ENCODE results near the gene ANKRD33. TPM values are rescaled to one million over a fixed set of nuclear protein-coding genes. Genes with fewer than 3 reads are reported as not detected.

ANKRD33 gene
- total RNA-seq, 2 donors from 2014 or later, result not detected

- Histone ChIP-seq H3K27ac (no peak overlapping the region), H3K9me3 (no peaks in the 10 kb centered on the region), H3K36me3 (no peaks in the 10 kb centered on the region), H3K27me3 (replicated peaks; ENCODE audit: insufficient read depth) (no peaks in the 10 kb centered on the region), H3K4me1 (ENCODE audit: control insufficient read depth in 1 of 2, low read depth in 2 of 2) (peaks cover 10 to 19% of the 10 kb centered on the region in 2 donors), H3K4me3 (no peak overlapping the region)
- ATAC-seq (ENCODE audit: insufficient number of reproducible peaks, low FRiP score, low read depth) (no peak), DNase-seq (ENCODE audit: low spot score) (no peak)
- no peak for TF ChIP-seq CTCF (IDR thresholded peaks at IDR 0.05)
Observed at GRCh38 chr12:51851413-51852124, 36.3 kb upstream of the ANKRD33 start.

- TF ChIP-seq CTCF (IDR thresholded peaks at IDR 0.05), result no peak
- no peaks in the 10 kb centered on the region for H3K27me3 ChIP-seq (replicated peaks; ENCODE audit: insufficient read depth)
- no peak overlapping the region for H3K4me3 ChIP-seq
- H3K4me1 ChIP-seq (ENCODE audit: control insufficient read depth in 1 of 2, low read depth in 2 of 2), result peaks cover 7 to 9% of the 10 kb centered on the region in 2 donors
- no peak overlapping the region for H3K27ac ChIP-seq
- no peaks in the 10 kb centered on the region for H3K36me3 ChIP-seq
- H3K9me3 ChIP-seq, result no peaks in the 10 kb centered on the region
- ATAC-seq (ENCODE audit: insufficient number of reproducible peaks, low FRiP score, low read depth), result no peak
- DNase-seq (ENCODE audit: low spot score), result no peak
Observed at GRCh38 chr12:51852404-51853137, 35.3 kb upstream of the ANKRD33 start.

- no peaks in the 10 kb centered on the region for H3K36me3 ChIP-seq
- no peaks in the 10 kb centered on the region for H3K9me3 ChIP-seq
- peak overlapping the region; percentile 47 for H3K4me3 ChIP-seq
- ATAC-seq (ENCODE audit: insufficient number of reproducible peaks, low FRiP score, low read depth) (no peak), DNase-seq (ENCODE audit: low spot score) (no peak)
- no peak overlapping the region for H3K27ac ChIP-seq
- no peak for TF ChIP-seq CTCF (IDR thresholded peaks at IDR 0.05)
- H3K4me1 ChIP-seq (ENCODE audit: control insufficient read depth in 1 of 2, low read depth in 2 of 2), result no peaks in the 10 kb centered on the region
- H3K27me3 ChIP-seq (replicated peaks; ENCODE audit: insufficient read depth), result no peaks in the 10 kb centered on the region
Observed at GRCh38 chr12:51855586-51856428, 32.1 kb upstream of the ANKRD33 start.

- H3K27ac ChIP-seq, result no peak overlapping the region
- H3K36me3 ChIP-seq, result no peaks in the 10 kb centered on the region
- ATAC-seq (ENCODE audit: insufficient number of reproducible peaks, low FRiP score, low read depth) (no peak), DNase-seq (ENCODE audit: low spot score) (no peak)
- TF ChIP-seq CTCF (IDR thresholded peaks at IDR 0.05), result no peak
- H3K27me3 ChIP-seq (replicated peaks; ENCODE audit: insufficient read depth), result no peaks in the 10 kb centered on the region
- no peak overlapping the region for H3K4me3 ChIP-seq
- H3K4me1 ChIP-seq (ENCODE audit: control insufficient read depth in 1 of 2, low read depth in 2 of 2), result peaks cover 6 to 13% of the 10 kb centered on the region in 2 donors
- no peaks in the 10 kb centered on the region for H3K9me3 ChIP-seq
Observed at GRCh38 chr12:51860986-51861385, 26.9 kb upstream of the ANKRD33 start.

- Histone ChIP-seq H3K4me1 (ENCODE audit: control insufficient read depth in 1 of 2, low read depth in 2 of 2) (peaks cover 6 to 13% of the 10 kb centered on the region in 2 donors), H3K36me3 (no peaks in the 10 kb centered on the region), H3K9me3 (no peaks in the 10 kb centered on the region), H3K4me3 (no peak overlapping the region), H3K27me3 (replicated peaks; ENCODE audit: insufficient read depth) (no peaks in the 10 kb centered on the region), H3K27ac (no peak overlapping the region)
- TF ChIP-seq CTCF (IDR thresholded peaks at IDR 0.05), result no peak
- no peak for ATAC-seq (ENCODE audit: insufficient number of reproducible peaks, low FRiP score, low read depth)
- no peak for DNase-seq (ENCODE audit: low spot score)
Observed at GRCh38 chr12:51862947-51863346, 25.0 kb upstream of the ANKRD33 start.

Data from thoracic aorta (tissue), 2 donors.